ENCODE results near the gene TCP10L. TPM values are rescaled to one million over a fixed set of nuclear protein-coding genes. Genes with fewer than 3 reads are reported as not detected.

Gene TCP10L
- total RNA-seq, 1 experiment from 2014 or later = not detected

DNA sequence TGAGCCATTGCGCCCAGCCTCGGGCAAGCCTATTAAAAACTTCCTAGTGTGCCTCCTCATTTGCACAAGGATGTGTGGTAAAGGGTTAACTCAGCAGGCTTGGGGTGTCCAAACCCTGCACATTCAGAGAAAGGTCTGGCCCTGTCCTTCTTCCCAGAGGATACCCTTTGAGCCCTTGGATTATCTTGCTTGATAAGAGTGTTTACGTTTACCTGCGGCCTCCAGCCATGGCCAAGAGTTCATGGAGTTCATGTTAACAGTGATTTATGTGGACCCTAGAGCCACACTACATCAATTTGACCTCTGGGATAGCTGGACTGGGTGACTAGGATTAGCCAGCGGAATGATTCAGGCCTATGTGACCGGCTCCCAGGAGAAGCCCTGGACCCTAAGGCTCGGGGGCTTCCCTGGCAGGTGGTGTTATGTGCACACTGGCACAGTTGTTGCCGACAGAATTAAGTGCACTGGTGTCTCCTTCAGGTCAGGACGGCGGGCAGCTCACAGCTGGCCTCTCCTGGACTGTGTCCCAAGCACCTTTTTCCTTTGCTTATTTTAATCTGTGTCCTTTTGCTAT is 7.7 kb upstream of the TCP10L start:
- POLR2A ChIA-PET = no interaction called here
- Histone ChIP-seq H3K4me3 (ENCODE audit: low read depth, low read length) (no peak overlapping the region), H3K9me3 (no peaks in the 10 kb centered on the region), H3K27me3 (replicated peaks; ENCODE audit: control insufficient read depth, insufficient read depth, low read length) (no peaks in the 10 kb centered on the region), H3K4me1 (peaks cover 20% of the 10 kb centered on the region), H3K36me3 (ENCODE audit: control insufficient read depth, insufficient read depth, low read length) (no peaks in the 10 kb centered on the region)
- H3K36me3 Mint-ChIP-seq (ENCODE audit: insufficient read depth, unreplicated experiment) = peaks cover 5% of the 10 kb centered on the region
- BruUV-seq (replicated peaks) = no TSS peak
- DNase-seq = peak; percentile 79 to 90
- H3K27ac Mint-ChIP-seq (ENCODE audit: unreplicated experiment) = no peak overlapping the region
- H3K27me3 Mint-ChIP-seq (ENCODE audit: insufficient read depth, unreplicated experiment) = no peaks in the 10 kb centered on the region
- H3K9me3 Mint-ChIP-seq (ENCODE audit: unreplicated experiment) = no peaks in the 10 kb centered on the region
- peak overlapping the region; percentile 52 for H3K4me3 Mint-ChIP-seq (ENCODE audit: unreplicated experiment)
- intact Hi-C loops (cut with micrococcal nuclease; ENCODE audit: unreplicated experiment) = loop anchor here (1.0 to 2.0 kb wide), 2 partner anchors 24 to 160 kb away; no protein-coding TSS in a partner anchor
- CTCF ChIA-PET = interaction anchor here (0.5 to 1.4 kb wide), 4 partner anchors 9 to 234 kb away, joined by 3 to 8 read pairs (median 4); no protein-coding TSS in a partner anchor
- TF ChIP-seq, protein P1, sequence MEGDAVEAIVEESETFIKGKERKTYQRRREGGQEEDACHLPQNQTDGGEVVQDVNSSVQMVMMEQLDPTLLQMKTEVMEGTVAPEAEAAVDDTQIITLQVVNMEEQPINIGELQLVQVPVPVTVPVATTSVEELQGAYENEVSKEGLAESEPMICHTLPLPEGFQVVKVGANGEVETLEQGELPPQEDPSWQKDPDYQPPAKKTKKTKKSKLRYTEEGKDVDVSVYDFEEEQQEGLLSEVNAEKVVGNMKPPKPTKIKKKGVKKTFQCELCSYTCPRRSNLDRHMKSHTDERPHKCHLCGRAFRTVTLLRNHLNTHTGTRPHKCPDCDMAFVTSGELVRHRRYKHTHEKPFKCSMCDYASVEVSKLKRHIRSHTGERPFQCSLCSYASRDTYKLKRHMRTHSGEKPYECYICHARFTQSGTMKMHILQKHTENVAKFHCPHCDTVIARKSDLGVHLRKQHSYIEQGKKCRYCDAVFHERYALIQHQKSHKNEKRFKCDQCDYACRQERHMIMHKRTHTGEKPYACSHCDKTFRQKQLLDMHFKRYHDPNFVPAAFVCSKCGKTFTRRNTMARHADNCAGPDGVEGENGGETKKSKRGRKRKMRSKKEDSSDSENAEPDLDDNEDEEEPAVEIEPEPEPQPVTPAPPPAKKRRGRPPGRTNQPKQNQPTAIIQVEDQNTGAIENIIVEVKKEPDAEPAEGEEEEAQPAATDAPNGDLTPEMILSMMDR (IDR thresholded peaks at IDR 0.05; ENCODE audit: insufficient read depth in 1 of 2, low read depth in 1 of 2, low read length in 1 of 2, severe bottlenecking in 1 of 2, unreplicated experiment in 1 of 2) = no peak
- H3K4me1 Mint-ChIP-seq (ENCODE audit: low read depth, unreplicated experiment) = peaks cover 10% of the 10 kb centered on the region

DNA sequence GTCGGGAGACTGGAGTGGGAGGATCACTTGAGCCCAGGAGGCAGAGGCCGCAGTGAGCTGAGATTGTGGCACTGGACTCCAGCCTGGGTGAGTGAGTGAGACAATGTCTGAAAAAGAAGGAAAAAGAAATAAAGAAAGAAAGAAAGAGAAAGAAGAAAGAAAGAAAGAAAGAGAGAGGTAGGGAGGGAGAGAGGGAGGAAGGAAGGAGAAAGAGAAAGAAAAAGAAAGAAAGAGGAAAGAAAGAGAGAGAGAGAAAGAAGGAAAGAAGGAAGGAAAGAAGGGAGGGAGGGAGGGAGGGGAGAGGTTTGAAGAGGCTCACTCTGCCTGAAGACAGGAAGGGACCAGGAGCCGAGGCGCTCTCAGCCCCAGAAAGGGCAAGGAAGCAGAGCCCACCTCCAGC is 4.8 kb upstream of the TCP10L start:
- Mint-ChIP-seq H3K27me3 (ENCODE audit: insufficient read depth, unreplicated experiment) (no peaks in the 10 kb centered on the region), H3K27ac (ENCODE audit: unreplicated experiment) (no peak overlapping the region), H3K9me3 (ENCODE audit: unreplicated experiment) (no peaks in the 10 kb centered on the region), H3K4me3 (ENCODE audit: unreplicated experiment) (no peak overlapping the region), H3K36me3 (ENCODE audit: insufficient read depth, unreplicated experiment) (no peaks in the 10 kb centered on the region), H3K4me1 (ENCODE audit: low read depth, unreplicated experiment) (peaks cover 10% of the 10 kb centered on the region)
- BruUV-seq (replicated peaks) = no TSS peak
- intact Hi-C loops (cut with micrococcal nuclease; ENCODE audit: unreplicated experiment) = no loop called here
- DNase-seq = no peak
- no peaks in the 10 kb centered on the region for H3K9me3 ChIP-seq
- H3K4me1 ChIP-seq = peaks cover 33% of the 10 kb centered on the region
- no peaks in the 10 kb centered on the region for H3K36me3 ChIP-seq (ENCODE audit: control insufficient read depth, insufficient read depth, low read length)
- TF ChIP-seq, protein P1 (IDR thresholded peaks at IDR 0.05; ENCODE audit: insufficient read depth in 1 of 2, low read depth in 1 of 2, low read length in 1 of 2, severe bottlenecking in 1 of 2, unreplicated experiment in 1 of 2) = no peak
- POLR2A ChIA-PET = no interaction called here
- H3K4me3 ChIP-seq (ENCODE audit: low read depth, low read length) = no peak overlapping the region
- CTCF ChIA-PET = interaction anchor here (0.7 kb wide), 1 partner anchor 111 kb away, joined by 3 read pairs; no protein-coding TSS in a partner anchor
- no peaks in the 10 kb centered on the region for H3K27me3 ChIP-seq (replicated peaks; ENCODE audit: control insufficient read depth, insufficient read depth, low read length)

DNA sequence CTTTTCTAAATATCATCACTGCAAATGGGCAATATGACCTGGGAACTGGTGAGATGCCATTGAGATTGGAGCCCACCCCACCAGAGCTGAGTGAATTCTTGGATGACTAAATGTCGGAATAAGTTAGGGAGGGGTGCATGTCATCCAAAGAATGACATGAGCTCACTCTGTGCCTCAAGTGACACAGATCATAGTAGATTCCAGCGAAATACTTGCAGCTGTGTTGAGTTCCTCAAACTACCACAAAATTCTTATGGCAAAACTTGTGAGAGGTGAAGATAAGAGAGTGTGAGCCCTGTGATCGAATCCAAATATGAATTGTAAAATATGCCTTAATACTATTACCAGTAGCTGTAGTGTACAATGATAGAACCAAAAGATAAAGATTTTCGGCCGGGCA is 2.3 kb upstream of the TCP10L start:
- DNase-seq = no peak
- no peak overlapping the region for H3K27ac Mint-ChIP-seq (ENCODE audit: unreplicated experiment)
- no TSS peak for BruUV-seq (replicated peaks)
- H3K4me1 ChIP-seq = peaks cover 24% of the 10 kb centered on the region
- H3K9me3 ChIP-seq = no peaks in the 10 kb centered on the region
- H3K9me3 Mint-ChIP-seq (ENCODE audit: unreplicated experiment) = no peaks in the 10 kb centered on the region
- H3K4me3 ChIP-seq (ENCODE audit: low read depth, low read length) = no peak overlapping the region
- H3K27me3 Mint-ChIP-seq (ENCODE audit: insufficient read depth, unreplicated experiment) = no peaks in the 10 kb centered on the region
- no peaks in the 10 kb centered on the region for H3K27me3 ChIP-seq (replicated peaks; ENCODE audit: control insufficient read depth, insufficient read depth, low read length)
- no peaks in the 10 kb centered on the region for H3K36me3 Mint-ChIP-seq (ENCODE audit: insufficient read depth, unreplicated experiment)
- TF ChIP-seq, protein P1 (IDR thresholded peaks at IDR 0.05; ENCODE audit: insufficient read depth in 1 of 2, low read depth in 1 of 2, low read length in 1 of 2, severe bottlenecking in 1 of 2, unreplicated experiment in 1 of 2) = no peak
- no peaks in the 10 kb centered on the region for H3K36me3 ChIP-seq (ENCODE audit: control insufficient read depth, insufficient read depth, low read length)
- intact Hi-C loops (cut with micrococcal nuclease; ENCODE audit: unreplicated experiment) = no loop called here
- ChIA-PET CTCF (interaction anchor here (1.0 kb wide), 2 partner anchors 13 to 18 kb away, joined by 3 to 7 read pairs; no protein-coding TSS in a partner anchor), POLR2A (no interaction called here)
- no peak overlapping the region for H3K4me3 Mint-ChIP-seq (ENCODE audit: unreplicated experiment)
- H3K4me1 Mint-ChIP-seq (ENCODE audit: low read depth, unreplicated experiment) = peaks cover 1% of the 10 kb centered on the region

All from Caco-2 (cell line).